GM12864 (cell line): ENCODE measurements around the gene GLCCI1.
A peak's percentile ranks its signal among the peaks of the same experiment; 100 is the strongest.

Experiments used
- DNase-seq: peaks from one replicate; pipeline ENCODE4 v3.0.0-alpha.2; 2011; ENCODE audit warnings: low read depth
- H3K4me3 ChIP-seq: 2 replicates; pipeline ENCODE4 v1.5.1; 2011; ENCODE audit warnings: mild to moderate bottlenecking, low read depth, low read length, control low read depth
- TF ChIP-seq, protein P1 (sequence below): IDR thresholded peaks from 2 replicates; pipeline ENCODE4 v1.5.1; 2011; ENCODE audit warnings: low read depth, mild to moderate bottlenecking, moderate library complexity, low read length, control low read depth, inconsistent platforms; ENCODE audit errors: missing control alignments

GLCCI1 gene

GRCh38 chr7:8128449-8129317, 160.1 kb downstream of the GLCCI1 start:
- peak overlapping the region; percentile 4; the same call in 1 of the 2 replicates for H3K4me3 ChIP-seq
- TF ChIP-seq, protein P1, sequence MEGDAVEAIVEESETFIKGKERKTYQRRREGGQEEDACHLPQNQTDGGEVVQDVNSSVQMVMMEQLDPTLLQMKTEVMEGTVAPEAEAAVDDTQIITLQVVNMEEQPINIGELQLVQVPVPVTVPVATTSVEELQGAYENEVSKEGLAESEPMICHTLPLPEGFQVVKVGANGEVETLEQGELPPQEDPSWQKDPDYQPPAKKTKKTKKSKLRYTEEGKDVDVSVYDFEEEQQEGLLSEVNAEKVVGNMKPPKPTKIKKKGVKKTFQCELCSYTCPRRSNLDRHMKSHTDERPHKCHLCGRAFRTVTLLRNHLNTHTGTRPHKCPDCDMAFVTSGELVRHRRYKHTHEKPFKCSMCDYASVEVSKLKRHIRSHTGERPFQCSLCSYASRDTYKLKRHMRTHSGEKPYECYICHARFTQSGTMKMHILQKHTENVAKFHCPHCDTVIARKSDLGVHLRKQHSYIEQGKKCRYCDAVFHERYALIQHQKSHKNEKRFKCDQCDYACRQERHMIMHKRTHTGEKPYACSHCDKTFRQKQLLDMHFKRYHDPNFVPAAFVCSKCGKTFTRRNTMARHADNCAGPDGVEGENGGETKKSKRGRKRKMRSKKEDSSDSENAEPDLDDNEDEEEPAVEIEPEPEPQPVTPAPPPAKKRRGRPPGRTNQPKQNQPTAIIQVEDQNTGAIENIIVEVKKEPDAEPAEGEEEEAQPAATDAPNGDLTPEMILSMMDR = no peak
- no peak for DNase-seq

DNA sequence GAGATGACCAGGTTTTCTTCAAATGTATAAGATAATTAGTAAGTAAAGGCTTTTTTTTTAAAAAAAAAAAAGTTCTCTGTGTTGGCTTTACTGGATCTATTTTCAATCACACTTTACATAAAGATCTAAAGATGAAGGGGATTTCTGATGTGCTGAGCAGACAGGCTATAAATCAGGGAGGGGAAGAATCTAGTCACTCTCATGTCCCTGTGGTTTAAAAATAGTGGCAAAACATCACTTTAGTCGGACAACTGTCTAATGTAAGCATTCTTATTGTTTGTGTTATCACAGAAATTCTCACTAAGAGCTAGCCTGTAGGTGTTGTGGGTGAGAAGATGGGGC, 160.7 kb downstream of the GLCCI1 start:
- DNase-seq = no peak
- no peak overlapping the region for H3K4me3 ChIP-seq
- TF ChIP-seq, protein P1 = no peak

DNA sequence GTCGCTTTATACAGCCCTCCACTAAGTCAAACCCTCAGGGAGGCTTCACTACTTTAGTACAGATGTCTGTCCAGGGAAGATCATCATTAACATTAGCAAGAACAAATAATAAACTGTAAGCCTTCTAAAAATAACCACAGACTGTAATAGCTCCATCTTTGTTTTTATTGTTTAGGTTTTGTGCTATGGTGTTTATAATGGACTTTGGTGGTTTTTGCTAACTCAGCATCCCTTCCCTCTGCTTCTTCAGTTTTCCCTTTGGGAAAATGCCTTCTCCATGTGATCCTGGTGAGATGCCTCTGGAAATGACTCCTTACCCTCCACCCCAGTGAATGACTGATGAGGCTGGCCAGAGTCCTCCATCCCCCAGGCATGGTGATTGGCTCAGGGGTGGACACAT, 162.1 kb downstream of the GLCCI1 start:
- H3K4me3 ChIP-seq = no peak overlapping the region
- no peak for DNase-seq
- TF ChIP-seq, protein P1 = no peak

DNA sequence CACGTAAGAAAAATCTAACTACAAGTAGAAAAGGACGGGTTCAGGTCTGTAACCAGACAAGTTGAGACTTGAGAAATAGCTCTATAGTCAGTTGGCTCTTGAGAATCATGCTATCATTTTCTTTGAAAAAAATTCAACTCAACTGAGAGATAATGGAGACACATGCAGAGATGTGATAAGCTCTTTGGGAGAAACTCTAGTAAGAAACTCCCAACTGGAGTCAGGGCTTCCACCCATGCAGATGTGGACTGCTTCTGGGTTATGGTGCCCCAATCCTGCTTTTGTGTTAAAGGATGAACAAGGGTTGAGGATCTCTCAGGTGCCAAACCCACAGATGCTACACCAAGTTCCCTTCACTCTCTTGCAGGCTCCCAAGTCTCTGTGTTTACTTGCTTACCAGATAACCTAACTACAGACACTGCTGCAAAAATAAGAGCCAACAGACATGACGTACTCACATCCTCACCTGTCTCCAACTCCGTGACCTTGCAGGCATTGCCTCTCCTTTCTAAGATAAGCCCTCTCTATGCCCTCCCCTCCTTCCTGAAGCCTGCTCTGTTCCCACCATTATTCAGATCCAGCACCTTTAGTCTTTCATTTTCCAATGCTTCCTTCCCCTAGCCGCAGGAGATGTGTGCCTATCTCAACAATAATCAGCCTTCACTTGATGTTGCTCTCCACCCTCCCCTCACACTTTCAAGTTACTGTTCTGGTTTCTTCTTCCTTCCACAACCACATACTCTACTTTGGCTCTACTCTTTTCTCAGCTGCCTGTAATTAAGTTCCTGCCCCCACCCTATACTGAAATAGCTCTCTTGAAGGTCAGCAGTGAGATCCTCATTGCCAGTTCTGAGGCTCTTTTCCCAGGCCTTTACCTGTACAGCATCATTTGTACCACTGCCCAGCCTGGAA, 163.4 kb downstream of the GLCCI1 start:
- peak; percentile 75 for DNase-seq
- peak overlapping the region; percentile 32 for H3K4me3 ChIP-seq
- TF ChIP-seq, protein P1 = no peak

GRCh38 chr7:8133188-8133848, 164.7 kb downstream of the GLCCI1 start:
- no peak for DNase-seq
- H3K4me3 ChIP-seq = no peak overlapping the region
- TF ChIP-seq, protein P1 = no peak

- TF ChIP-seq, protein P1 = no peak
- peak; percentile 92 for DNase-seq
- H3K4me3 ChIP-seq = no peak overlapping the region
Observed at GRCh38 chr7:8134089-8134733, 165.6 kb downstream of the GLCCI1 start.
